Fibroblast of the conjunctiva (primary cell): ENCODE results near the gene NFIA.
"Not testable (repeated sequence)": the region's sequence is repeated elsewhere in the genome, so short reads cannot be mapped to it uniquely, and the experiment has no call there.

ENCODE experiments used
- DNase-seq: peaks from one replicate; pipeline ENCODE4 v3.0.0-alpha.2; 2010; ENCODE audit warnings: low read depth

The NFIA gene

GRCh38 chr1:61058483-61059245 is 23.7 kb upstream of the NFIA start:
- no peak for DNase-seq

- DNase-seq, result not testable (repeated sequence)
Measured at GRCh38 chr1:61061601-61062000, 20.8 kb upstream of the NFIA start.

- DNase-seq, result no peak
Measured at GRCh38 chr1:61064673-61065072, 17.7 kb upstream of the NFIA start.

GRCh38 chr1:61067446-61068019 is 14.8 kb upstream of the NFIA start:
- no peak for DNase-seq

GRCh38 chr1:61070054-61070453 is 12.3 kb upstream of the NFIA start:
- no peak for DNase-seq

- no peak for DNase-seq
Measured at GRCh38 chr1:61071205-61072130, 10.9 kb upstream of the NFIA start.

- no peak for DNase-seq
Measured at GRCh38 chr1:61073871-61074270, 8.5 kb upstream of the NFIA start.

- not testable (repeated sequence) for DNase-seq
Measured at GRCh38 chr1:61075833-61076232, 6.5 kb upstream of the NFIA start.

GRCh38 chr1:61076728-61077675 is 5.4 kb upstream of the NFIA start:
- peak; percentile 81 for DNase-seq

GRCh38 chr1:61077676-61078541 is 4.5 kb upstream of the NFIA start:
- peak; percentile 100 for DNase-seq

- DNase-seq, result no peak
Measured at GRCh38 chr1:61078618-61079295, 3.6 kb upstream of the NFIA start.

GRCh38 chr1:61079296-61079897 is 3.0 kb upstream of the NFIA start:
- DNase-seq, result no peak

- DNase-seq, result peak; percentile 92
Measured at GRCh38 chr1:61079898-61080336, 2.4 kb upstream of the NFIA start.

GRCh38 chr1:61080413-61081143 is 1.8 kb upstream of the NFIA start:
- no peak for DNase-seq

GRCh38 chr1:61081144-61081685 is 1.1 kb upstream of the NFIA start:
- DNase-seq, result no peak

- DNase-seq, result peak; percentile 68
Measured at GRCh38 chr1:61081686-61082310, 563 bp upstream of the NFIA start.

GRCh38 chr1:61083013-61083806 is 849 bp downstream of the NFIA start:
- DNase-seq, result no peak
